SHP77 (cell line): ENCODE results near the gene MLPH.
A peak's percentile ranks its signal among the peaks of the same experiment; 100 is the strongest.

Experiments used
- DNase-seq, 2 experiments: peaks; one replicate each; lab custom pipeline; 2025; lab: John Stamatoyannopoulos, UW

The MLPH gene

GRCh38 chr2:237500681-237501424 is 13.8 kb downstream of the MLPH start:
- no peak for DNase-seq

- DNase-seq: no peak
These were observed 15.0 kb downstream of the MLPH start for GRCh38 chr2:237501892-237502513.

- no peak for DNase-seq
These were observed 16.1 kb downstream of the MLPH start for GRCh38 chr2:237503201-237503600.

- no peak for DNase-seq
These were observed 18.3 kb downstream of the MLPH start for GRCh38 chr2:237505188-237505939.

- DNase-seq: no peak
These were observed 20.5 kb downstream of the MLPH start for GRCh38 chr2:237507512-237507911.

GRCh38 chr2:237508361-237508760 is 21.3 kb downstream of the MLPH start:
- no peak for DNase-seq

GRCh38 chr2:237509151-237509550 is 22.1 kb downstream of the MLPH start:
- no peak for DNase-seq

GRCh38 chr2:237509905-237510304 is 22.9 kb downstream of the MLPH start:
- DNase-seq: no peak

GRCh38 chr2:237510502-237511217 is 23.6 kb downstream of the MLPH start:
- no peak for DNase-seq

- DNase-seq: no peak
These were observed 24.4 kb downstream of the MLPH start for GRCh38 chr2:237511433-237511832.

- DNase-seq: no peak
These were observed 24.9 kb downstream of the MLPH start for GRCh38 chr2:237511885-237512405.

GRCh38 chr2:237512774-237513466 is 25.9 kb downstream of the MLPH start:
- peak; percentile 70 to 86 for DNase-seq

GRCh38 chr2:237513693-237514092 is 26.6 kb downstream of the MLPH start:
- no peak for DNase-seq

GRCh38 chr2:237514474-237515130 is 27.6 kb downstream of the MLPH start:
- no peak for DNase-seq

GRCh38 chr2:237515166-237515565 is 28.1 kb downstream of the MLPH start:
- DNase-seq: no peak

GRCh38 chr2:237515621-237516275 is 28.7 kb downstream of the MLPH start:
- DNase-seq: no peak

GRCh38 chr2:237517163-237517562 is 30.1 kb downstream of the MLPH start:
- no peak for DNase-seq

- no peak for DNase-seq
These were observed 30.9 kb downstream of the MLPH start for GRCh38 chr2:237517990-237518389.

- DNase-seq: no peak
These were observed 32.6 kb downstream of the MLPH start for GRCh38 chr2:237519506-237520245.

GRCh38 chr2:237520290-237520689 is 33.2 kb downstream of the MLPH start:
- DNase-seq: no peak
